Activated naive CD4-positive, alpha-beta T cell treated with anti-CD3 and anti-CD28 coated beads for 36 hours (primary cell): ENCODE data around the gene CCDC187. TPM values are rescaled to one million over a fixed set of nuclear protein-coding genes. Genes with fewer than 3 reads are reported as not detected.
A peak's percentile ranks its signal among the peaks of the same experiment; 100 is the strongest.
"Not testable (repeated sequence)": the region's sequence is repeated elsewhere in the genome, so short reads cannot be mapped to it uniquely, and the experiment has no call there.

ENCODE experiments used
- CTCF ChIA-PET: fragments of 350-600 bp; sonication (Branson Sonifier 250); formaldehyde crosslinking; loops from one replicate; lab custom pipeline; 2021; ENCODE audit warnings: antibody characterized with exemption; lab: Charles Lee
- DNase-seq: peaks from one replicate; pipeline ENCODE4 v3.0.0-alpha.2; 2020
- H3K27ac Mint-ChIP-seq: one replicate; pipeline ENCODE4 v1.8.0; 2021; ENCODE audit warnings: mild to moderate bottlenecking, mixed read lengths
- H3K27me3 Mint-ChIP-seq: one replicate; pipeline ENCODE4 v1.8.0; 2021; ENCODE audit warnings: low read depth, mixed read lengths
- H3K36me3 Mint-ChIP-seq: one replicate; pipeline ENCODE4 v1.8.0; 2021; ENCODE audit warnings: low read depth, mixed read lengths
- H3K4me1 Mint-ChIP-seq: one replicate; pipeline ENCODE4 v1.8.0; 2021; ENCODE audit warnings: low read depth, mixed read lengths
- H3K4me3 Mint-ChIP-seq: one replicate; pipeline ENCODE4 v1.8.0; 2021; ENCODE audit warnings: mild to moderate bottlenecking, moderate library complexity, mixed read lengths
- H3K9me3 Mint-ChIP-seq: one replicate; pipeline ENCODE4 v1.8.0; 2021; ENCODE audit warnings: mixed read lengths
- intact Hi-C: fragments of 100-400 bp; cut with micrococcal nuclease; formaldehyde crosslinking; loops from one replicate; pipeline ENCODE4 v1.15.1; 2023
- total RNA-seq, 2 experiments: library from RNA; stranded (reverse); gene quantifications; one replicate each; pipeline ENCODE4 v1.2.3, GENCODE V29; 2021

The CCDC187 gene
- total RNA-seq, 2 experiments from 2014 or later = not detected

GRCh38 chr9:136268318-136268717, 35.6 kb downstream of the CCDC187 start:
- H3K4me3 Mint-ChIP-seq = peak overlapping the region; percentile 66
- CTCF ChIA-PET = interaction anchor here (0.5 to 2.0 kb wide), 4 partner anchors 10 to 95 kb away, joined by 3 to 12 read pairs (median 3); no protein-coding TSS in a partner anchor
- H3K9me3 Mint-ChIP-seq = no peaks in the 10 kb centered on the region
- no peak for DNase-seq
- H3K27me3 Mint-ChIP-seq = peaks cover 2% of the 10 kb centered on the region
- H3K4me1 Mint-ChIP-seq = peaks cover 4% of the 10 kb centered on the region
- intact Hi-C loops = no loop called here
- no peaks in the 10 kb centered on the region for H3K36me3 Mint-ChIP-seq
- no peak overlapping the region for H3K27ac Mint-ChIP-seq

GRCh38 chr9:136267261-136268111, 36.4 kb downstream of the CCDC187 start:
- Mint-ChIP-seq H3K27me3 (peaks cover 2% of the 10 kb centered on the region), H3K36me3 (no peaks in the 10 kb centered on the region), H3K9me3 (no peaks in the 10 kb centered on the region), H3K27ac (peak overlapping the region; percentile 41), H3K4me3 (peak overlapping the region; percentile 66), H3K4me1 (peaks cover 4% of the 10 kb centered on the region)
- intact Hi-C loops = loop anchor here (1.0 kb wide), 3 partner anchors 22 to 97 kb away; partner anchors contain the start of genes DNLZ and QSOX2
- DNase-seq = peak; percentile 85
- CTCF ChIA-PET = interaction anchor here (0.5 to 2.0 kb wide), 9 partner anchors 11 to 218 kb away, joined by 3 to 12 read pairs (median 3); partner anchors contain the start of gene QSOX2

GRCh38 chr9:136266641-136267040, 37.3 kb downstream of the CCDC187 start:
- H3K27me3 Mint-ChIP-seq, DNase-seq, H3K36me3 Mint-ChIP-seq, H3K9me3 Mint-ChIP-seq, H3K27ac Mint-ChIP-seq, H3K4me1 Mint-ChIP-seq: not testable (repeated sequence)
- H3K4me3 Mint-ChIP-seq = peak overlapping the region; percentile 64
- intact Hi-C loops = loop anchor here (1.0 kb wide), 3 partner anchors 21 to 97 kb away; partner anchors contain the start of genes DNLZ and QSOX2
- CTCF ChIA-PET = interaction anchor here (0.8 to 2.0 kb wide), 6 partner anchors 12 to 219 kb away, joined by 3 to 12 read pairs (median 4); partner anchors contain the start of gene QSOX2

- H3K27me3 Mint-ChIP-seq = peaks cover 2% of the 10 kb centered on the region
- DNase-seq = no peak
- H3K9me3 Mint-ChIP-seq = no peaks in the 10 kb centered on the region
- H3K4me3 Mint-ChIP-seq = no peak overlapping the region
- no peaks in the 10 kb centered on the region for H3K36me3 Mint-ChIP-seq
- intact Hi-C loops = no loop called here
- CTCF ChIA-PET = no interaction called here
- H3K4me1 Mint-ChIP-seq = peaks cover 4% of the 10 kb centered on the region
- no peak overlapping the region for H3K27ac Mint-ChIP-seq
These were observed 38.1 kb downstream of the CCDC187 start for GRCh38 chr9:136265561-136266355.

GRCh38 chr9:136264441-136265405, 39.2 kb downstream of the CCDC187 start:
- Mint-ChIP-seq H3K4me3 (no peak overlapping the region), H3K27ac (no peak overlapping the region), H3K9me3 (no peaks in the 10 kb centered on the region), H3K4me1 (peaks cover 4% of the 10 kb centered on the region), H3K36me3 (no peaks in the 10 kb centered on the region), H3K27me3 (peaks cover 2% of the 10 kb centered on the region)
- DNase-seq = no peak
- CTCF ChIA-PET = interaction anchor here (0.5 kb wide), 1 partner anchor 267 kb away, joined by 3 read pairs; no protein-coding TSS in a partner anchor
- intact Hi-C loops = no loop called here

GRCh38 chr9:136264031-136264430, 39.9 kb downstream of the CCDC187 start:
- no peak for DNase-seq
- Mint-ChIP-seq H3K27ac (no peak overlapping the region), H3K9me3 (no peaks in the 10 kb centered on the region), H3K4me3 (no peak overlapping the region), H3K4me1 (peaks cover 4% of the 10 kb centered on the region), H3K36me3 (no peaks in the 10 kb centered on the region), H3K27me3 (peaks cover 2% of the 10 kb centered on the region)
- intact Hi-C loops = no loop called here
- CTCF ChIA-PET = interaction anchor here (0.5 kb wide), 1 partner anchor 266 kb away, joined by 3 read pairs; no protein-coding TSS in a partner anchor

GRCh38 chr9:136262671-136263178, 41.2 kb downstream of the CCDC187 start:
- H3K9me3 Mint-ChIP-seq = no peaks in the 10 kb centered on the region
- no peak overlapping the region for H3K27ac Mint-ChIP-seq
- H3K4me3 Mint-ChIP-seq = no peak overlapping the region
- no peaks in the 10 kb centered on the region for H3K36me3 Mint-ChIP-seq
- no peak for DNase-seq
- intact Hi-C loops = no loop called here
- CTCF ChIA-PET = no interaction called here
- H3K4me1 Mint-ChIP-seq = peaks cover 3% of the 10 kb centered on the region
- H3K27me3 Mint-ChIP-seq = no peaks in the 10 kb centered on the region

- DNase-seq = no peak
- Mint-ChIP-seq H3K27me3 (no peaks in the 10 kb centered on the region), H3K36me3 (no peaks in the 10 kb centered on the region), H3K9me3 (no peaks in the 10 kb centered on the region), H3K27ac (no peak overlapping the region), H3K4me1 (peaks cover under 1% of the 10 kb centered on the region), H3K4me3 (no peak overlapping the region)
- intact Hi-C loops = no loop called here
- CTCF ChIA-PET = no interaction called here
These were observed 42.0 kb downstream of the CCDC187 start for GRCh38 chr9:136261686-136262430.

- DNase-seq = no peak
- CTCF ChIA-PET = no interaction called here
- Mint-ChIP-seq H3K9me3 (no peaks in the 10 kb centered on the region), H3K4me1 (no peaks in the 10 kb centered on the region), H3K36me3 (no peaks in the 10 kb centered on the region), H3K4me3 (no peak overlapping the region), H3K27ac (no peak overlapping the region), H3K27me3 (no peaks in the 10 kb centered on the region)
- intact Hi-C loops = no loop called here
These were observed 42.9 kb downstream of the CCDC187 start for GRCh38 chr9:136260936-136261472.

- intact Hi-C loops = no loop called here
- H3K27me3 Mint-ChIP-seq = no peaks in the 10 kb centered on the region
- H3K4me1 Mint-ChIP-seq = no peaks in the 10 kb centered on the region
- no peaks in the 10 kb centered on the region for H3K36me3 Mint-ChIP-seq
- DNase-seq = no peak
- no peak overlapping the region for H3K27ac Mint-ChIP-seq
- CTCF ChIA-PET = no interaction called here
- H3K9me3 Mint-ChIP-seq = no peaks in the 10 kb centered on the region
- H3K4me3 Mint-ChIP-seq = no peak overlapping the region
These were observed 43.4 kb downstream of the CCDC187 start for GRCh38 chr9:136260521-136260920.

GRCh38 chr9:136259836-136260235, 44.1 kb downstream of the CCDC187 start:
- no peak overlapping the region for H3K27ac Mint-ChIP-seq
- no peak for DNase-seq
- H3K4me3 Mint-ChIP-seq = no peak overlapping the region
- no peaks in the 10 kb centered on the region for H3K36me3 Mint-ChIP-seq
- H3K27me3 Mint-ChIP-seq = no peaks in the 10 kb centered on the region
- intact Hi-C loops = no loop called here
- CTCF ChIA-PET = no interaction called here
- H3K9me3 Mint-ChIP-seq = no peaks in the 10 kb centered on the region
- no peaks in the 10 kb centered on the region for H3K4me1 Mint-ChIP-seq
